Measurements from ENCODE around the gene DMAC1.

DMAC1 gene

GRCh38 chr9:7834531-7834930 is 35.0 kb upstream of the DMAC1 start:
- H3K4me3 ChIP-seq (ENCODE audit: low read depth, low read length), result no peak overlapping the region
- TF ChIP-seq, protein P1, sequence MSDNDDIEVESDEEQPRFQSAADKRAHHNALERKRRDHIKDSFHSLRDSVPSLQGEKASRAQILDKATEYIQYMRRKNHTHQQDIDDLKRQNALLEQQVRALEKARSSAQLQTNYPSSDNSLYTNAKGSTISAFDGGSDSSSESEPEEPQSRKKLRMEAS (IDR thresholded peaks at IDR 0.05; ENCODE audit: low read depth, low read length), result no peak
- TF ChIP-seq, protein P2, sequence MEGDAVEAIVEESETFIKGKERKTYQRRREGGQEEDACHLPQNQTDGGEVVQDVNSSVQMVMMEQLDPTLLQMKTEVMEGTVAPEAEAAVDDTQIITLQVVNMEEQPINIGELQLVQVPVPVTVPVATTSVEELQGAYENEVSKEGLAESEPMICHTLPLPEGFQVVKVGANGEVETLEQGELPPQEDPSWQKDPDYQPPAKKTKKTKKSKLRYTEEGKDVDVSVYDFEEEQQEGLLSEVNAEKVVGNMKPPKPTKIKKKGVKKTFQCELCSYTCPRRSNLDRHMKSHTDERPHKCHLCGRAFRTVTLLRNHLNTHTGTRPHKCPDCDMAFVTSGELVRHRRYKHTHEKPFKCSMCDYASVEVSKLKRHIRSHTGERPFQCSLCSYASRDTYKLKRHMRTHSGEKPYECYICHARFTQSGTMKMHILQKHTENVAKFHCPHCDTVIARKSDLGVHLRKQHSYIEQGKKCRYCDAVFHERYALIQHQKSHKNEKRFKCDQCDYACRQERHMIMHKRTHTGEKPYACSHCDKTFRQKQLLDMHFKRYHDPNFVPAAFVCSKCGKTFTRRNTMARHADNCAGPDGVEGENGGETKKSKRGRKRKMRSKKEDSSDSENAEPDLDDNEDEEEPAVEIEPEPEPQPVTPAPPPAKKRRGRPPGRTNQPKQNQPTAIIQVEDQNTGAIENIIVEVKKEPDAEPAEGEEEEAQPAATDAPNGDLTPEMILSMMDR (IDR thresholded peaks at IDR 0.05; ENCODE audit: low read depth, low read length), result no peak
- no peak for DNase-seq (ENCODE audit: low read depth)

DNA sequence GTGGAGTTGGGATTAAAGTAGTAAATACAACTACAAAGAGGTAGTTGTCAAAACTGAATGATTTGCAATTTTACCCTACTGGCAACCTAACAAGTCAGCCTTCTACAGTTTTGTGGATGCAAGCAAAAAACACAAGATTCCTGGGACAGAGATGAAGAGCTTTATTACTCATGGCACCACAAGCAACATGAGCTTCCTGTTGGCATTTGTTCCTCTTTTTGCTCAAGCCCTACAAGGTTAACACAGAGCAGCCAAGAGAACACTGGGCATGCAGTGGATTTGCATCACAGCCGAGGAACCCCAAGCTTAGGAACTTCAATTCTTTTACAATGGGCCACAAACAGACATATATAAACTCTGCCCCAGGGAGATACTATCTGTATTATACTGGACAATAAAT is 28.8 kb upstream of the DMAC1 start:
- no peak overlapping the region for H3K4me3 ChIP-seq (ENCODE audit: low read depth, low read length)
- TF ChIP-seq MYC (IDR thresholded peaks at IDR 0.05; ENCODE audit: low read depth, low read length), result peak; percentile 49; the same call in 1 of the 2 replicates
- TF ChIP-seq, protein P2 (IDR thresholded peaks at IDR 0.05; ENCODE audit: low read depth, low read length), result no peak
- TF ChIP-seq, protein P1 (IDR thresholded peaks at IDR 0.05; ENCODE audit: low read depth, low read length), result peak; percentile 70
- DNase-seq (ENCODE audit: low read depth), result peak; percentile 67

- DNase-seq (ENCODE audit: low read depth), result no peak
- TF ChIP-seq, protein P1 (IDR thresholded peaks at IDR 0.05; ENCODE audit: low read depth, low read length), result no peak
- TF ChIP-seq MYC (IDR thresholded peaks at IDR 0.05; ENCODE audit: low read depth, low read length), result no peak
- TF ChIP-seq, protein P2 (IDR thresholded peaks at IDR 0.05; ENCODE audit: low read depth, low read length), result no peak
- no peak for TF ChIP-seq POLR2A (IDR thresholded peaks at IDR 0.05; ENCODE audit: extremely low read depth, insufficient read length)
- H3K4me3 ChIP-seq (ENCODE audit: low read depth, low read length), result no peak overlapping the region
These were observed 28.2 kb upstream of the DMAC1 start for GRCh38 chr9:7827792-7828191.

GRCh38 chr9:7827056-7827455 is 27.5 kb upstream of the DMAC1 start:
- H3K4me3 ChIP-seq (ENCODE audit: low read depth, low read length), result no peak overlapping the region

GRCh38 chr9:7823651-7824050 is 24.1 kb upstream of the DMAC1 start:
- no peak overlapping the region for H3K4me3 ChIP-seq (ENCODE audit: low read depth, low read length)
- DNase-seq (ENCODE audit: low read depth), result no peak
- TF ChIP-seq POLR2A (IDR thresholded peaks at IDR 0.05; ENCODE audit: extremely low read depth, insufficient read length) (no peak), MYC (IDR thresholded peaks at IDR 0.05; ENCODE audit: low read depth, low read length) (no peak)
- TF ChIP-seq, protein P1 (IDR thresholded peaks at IDR 0.05; ENCODE audit: low read depth, low read length), result no peak
- TF ChIP-seq, protein P2 (IDR thresholded peaks at IDR 0.05; ENCODE audit: low read depth, low read length), result no peak

More at GRCh38 chr9:7827056-7827455, 27.5 kb upstream of the DMAC1 start:
- no peak for DNase-seq (ENCODE audit: low read depth)
- TF ChIP-seq MYC (IDR thresholded peaks at IDR 0.05; ENCODE audit: low read depth, low read length) (no peak), POLR2A (IDR thresholded peaks at IDR 0.05; ENCODE audit: extremely low read depth, insufficient read length) (no peak)
- TF ChIP-seq, protein P1 (IDR thresholded peaks at IDR 0.05; ENCODE audit: low read depth, low read length), result no peak
- TF ChIP-seq, protein P2 (IDR thresholded peaks at IDR 0.05; ENCODE audit: low read depth, low read length), result no peak

DNA sequence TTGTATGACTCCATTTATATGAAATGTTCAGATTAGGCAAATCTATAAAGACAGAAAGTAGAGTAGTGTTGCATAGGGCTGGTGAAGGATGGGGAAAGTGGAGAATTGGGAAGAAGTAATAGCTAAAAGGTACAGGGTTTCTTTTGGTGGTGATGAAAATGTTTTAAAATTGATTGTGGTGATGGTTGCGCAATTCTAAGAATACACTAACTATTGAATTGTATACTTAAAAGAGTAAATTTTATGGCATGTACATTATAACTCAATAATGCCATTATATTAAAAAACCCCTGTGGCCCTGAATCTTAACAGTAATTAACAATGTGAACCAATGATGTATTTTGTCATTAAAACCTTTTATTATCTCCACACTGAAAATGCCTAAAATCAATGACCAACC is 20.4 kb upstream of the DMAC1 start:
- DNase-seq (ENCODE audit: low read depth), result no peak
- H3K4me3 ChIP-seq (ENCODE audit: low read depth, low read length), result no peak overlapping the region
- TF ChIP-seq, protein P1 (IDR thresholded peaks at IDR 0.05; ENCODE audit: low read depth, low read length), result no peak
- TF ChIP-seq, protein P2 (IDR thresholded peaks at IDR 0.05; ENCODE audit: low read depth, low read length), result no peak
- no peak for TF ChIP-seq MYC (IDR thresholded peaks at IDR 0.05; ENCODE audit: low read depth, low read length)
- no peak for TF ChIP-seq POLR2A (IDR thresholded peaks at IDR 0.05; ENCODE audit: extremely low read depth, insufficient read length)

Measured in NB4 (cell line).